ENCODE data around the gene SH3RF3.

- TF ChIP-seq GATA3 (IDR thresholded peaks at IDR 0.05; ENCODE audit: low read depth, low read length) (no peak), GATA2 (IDR thresholded peaks at IDR 0.05; ENCODE audit: low read depth, low read length) (no peak)
These were observed 136.9 kb downstream of the SH3RF3 start for GRCh38 chr2:109265953-109266352.
